H9 (cell line): ENCODE measurements around the gene GNPDA1. TPM values are rescaled to one million over a fixed set of nuclear protein-coding genes. Genes with fewer than 3 reads are reported as not detected.

Experiments
- DNase-seq: peaks from one replicate; pipeline ENCODE4 v3.0.0-alpha.2; 2017
- H2AFZ ChIP-seq: one replicate; pipeline ENCODE4 v1.6.1; 2013; ENCODE audit warnings: mild to moderate bottlenecking, low read length, control low read depth, moderate library complexity
- H2AK5ac ChIP-seq: 2 replicates; pipeline ENCODE4 v1.6.1; 2013; ENCODE audit warnings: low read length, control low read depth, mixed read lengths; ENCODE audit not compliant: insufficient read length
- H2BK120ac ChIP-seq: one replicate; pipeline ENCODE4 v1.6.1; 2013; ENCODE audit warnings: low read depth, mild to moderate bottlenecking, low read length, control low read depth, inconsistent platforms; ENCODE audit not compliant: poor library complexity, severe bottlenecking
- H2BK12ac ChIP-seq: 2 replicates; pipeline ENCODE4 v1.6.1; 2013; ENCODE audit warnings: low read length, control low read depth, mixed read lengths, low read depth; ENCODE audit not compliant: insufficient read length
- H2BK15ac ChIP-seq: 2 replicates; pipeline ENCODE4 v1.6.1; 2013; ENCODE audit warnings: low read depth, low read length, control low read depth
- H2BK20ac ChIP-seq: one replicate; pipeline ENCODE4 v1.6.1; 2013; ENCODE audit warnings: low read depth, mild to moderate bottlenecking, low read length, control low read depth, inconsistent platforms; ENCODE audit not compliant: poor library complexity, severe bottlenecking
- H2BK5ac ChIP-seq: 2 replicates; pipeline ENCODE4 v1.6.1; 2013; ENCODE audit warnings: low read length, control low read depth, mixed read lengths; ENCODE audit not compliant: insufficient read length
- H3K14ac ChIP-seq: 2 replicates; pipeline ENCODE4 v1.6.1; 2013; ENCODE audit warnings: low read length, control low read depth; ENCODE audit not compliant: insufficient read depth
- H3K18ac ChIP-seq: 2 replicates; pipeline ENCODE4 v1.6.1; 2013; ENCODE audit warnings: low read depth, mild to moderate bottlenecking, mixed read lengths, low read length, control low read depth; ENCODE audit not compliant: insufficient read length
- H3K23ac ChIP-seq: 2 replicates; pipeline ENCODE4 v1.6.1; 2013; ENCODE audit warnings: low read length, control low read depth, mixed read lengths, low read depth; ENCODE audit not compliant: insufficient read length
- H3K23me2 ChIP-seq: 2 replicates; pipeline ENCODE4 v1.6.1; 2013; ENCODE audit warnings: low read depth, mild to moderate bottlenecking, mixed read lengths, low read length, control low read depth; ENCODE audit not compliant: insufficient read length, poor library complexity, severe bottlenecking
- H3K27ac ChIP-seq: 2 replicates; pipeline ENCODE4 v1.5.1; 2013; ENCODE audit warnings: low read length, control low read depth, mixed read lengths, low read depth; ENCODE audit not compliant: insufficient read length
- H3K27me3 ChIP-seq: 2 replicates; pipeline ENCODE4 v1.6.1; 2013; ENCODE audit warnings: low read length, control low read depth, inconsistent platforms; ENCODE audit not compliant: insufficient read depth
- H3K4ac ChIP-seq: 2 replicates; pipeline ENCODE4 v1.6.1; 2013; ENCODE audit warnings: low read depth, mild to moderate bottlenecking, control low read depth, inconsistent platforms, low read length, moderate library complexity
- H3K4me1 ChIP-seq: 2 replicates; pipeline ENCODE4 v1.6.1; 2013; ENCODE audit warnings: low read length, control low read depth, inconsistent platforms; ENCODE audit not compliant: insufficient read depth
- H3K4me2 ChIP-seq: 2 replicates; pipeline ENCODE4 v1.6.1; 2013; ENCODE audit warnings: low read length, control low read depth, mixed read lengths; ENCODE audit not compliant: insufficient read length, insufficient read depth
- H3K56ac ChIP-seq: 2 replicates; pipeline ENCODE4 v1.6.1; 2013; ENCODE audit warnings: low read depth, mild to moderate bottlenecking, mixed read lengths, low read length, control low read depth; ENCODE audit not compliant: insufficient read length
- H3K79me1 ChIP-seq: 2 replicates; pipeline ENCODE4 v1.6.1; 2013; ENCODE audit warnings: low read depth, mild to moderate bottlenecking, moderate library complexity, low read length, control low read depth, inconsistent platforms; ENCODE audit not compliant: insufficient read depth, poor library complexity, severe bottlenecking
- H3K79me2 ChIP-seq: 2 replicates; pipeline ENCODE4 v1.6.1; 2013; ENCODE audit warnings: low read length, control low read depth, inconsistent platforms; ENCODE audit not compliant: insufficient read depth
- H3K9ac ChIP-seq: 2 replicates; pipeline ENCODE4 v1.6.1; 2013; ENCODE audit warnings: low read length, control low read depth, mixed read lengths; ENCODE audit not compliant: insufficient read length; ENCODE audit errors: extremely low read depth
- H3K9me3 ChIP-seq: one replicate; pipeline ENCODE4 v1.6.1; 2013; ENCODE audit warnings: low read depth, low read length, inconsistent platforms; ENCODE audit not compliant: control insufficient read depth
- H3T11ph ChIP-seq: one replicate; pipeline ENCODE4 v1.6.1; 2013; ENCODE audit warnings: mild to moderate bottlenecking, low read length, control low read depth, inconsistent platforms
- H4K20me1 ChIP-seq: one replicate; pipeline ENCODE4 v1.6.1; 2013; ENCODE audit not compliant: control insufficient read depth, insufficient read length, insufficient read depth
- H4K5ac ChIP-seq: 2 replicates; pipeline ENCODE4 v1.6.1; 2013; ENCODE audit warnings: low read depth, mild to moderate bottlenecking, mixed read lengths, low read length, control low read depth; ENCODE audit not compliant: insufficient read length
- H4K8ac ChIP-seq: replicated peaks from 2 replicates; pipeline ENCODE4 v1.6.1; 2013; ENCODE audit warnings: low read length, control low read depth, mixed read lengths, low read depth; ENCODE audit not compliant: insufficient read length
- H4K91ac ChIP-seq: 2 replicates; pipeline ENCODE4 v1.6.1; 2013; ENCODE audit warnings: low read depth, mild to moderate bottlenecking, moderate library complexity, mixed read lengths, low read length, control low read depth; ENCODE audit not compliant: insufficient read length
- H3K27ac Mint-ChIP-seq, 3 experiments: 2 replicates in 2 of 3; 3 replicates in 1 of 3; pipeline ENCODE4 v1.8.0; 2020 to 2021; ENCODE audit warnings: mixed read lengths in 3 of 3, mild to moderate bottlenecking in 1 of 3, moderate library complexity in 1 of 3
- H3K27me3 Mint-ChIP-seq: 2 replicates; pipeline ENCODE4 v1.8.0; 2021; ENCODE audit warnings: low read depth, mild to moderate bottlenecking, moderate library complexity, mixed read lengths
- H3K36me3 Mint-ChIP-seq, 3 experiments: 2 replicates in 2 of 3; 3 replicates in 1 of 3; pipeline ENCODE4 v1.8.0; 2020 to 2021; ENCODE audit warnings: low read depth in 3 of 3, mixed read lengths in 3 of 3; ENCODE audit not compliant: insufficient read depth in 1 of 3
- H3K4me1 Mint-ChIP-seq, 2 experiments: 2 replicates each; pipeline ENCODE4 v1.8.0; 2020; ENCODE audit warnings: mixed read lengths in 2 of 2
- H3K4me3 Mint-ChIP-seq, 2 experiments: 2 replicates in 1 of 2; 3 replicates in 1 of 2; pipeline ENCODE4 v1.8.0; 2020 to 2021; ENCODE audit warnings: mild to moderate bottlenecking in 2 of 2, mixed read lengths in 2 of 2, moderate library complexity in 1 of 2
- H3K9me3 Mint-ChIP-seq, 2 experiments: 2 replicates in 1 of 2; 3 replicates in 1 of 2; pipeline ENCODE4 v1.8.0; 2020; ENCODE audit warnings: mild to moderate bottlenecking in 2 of 2, mixed read lengths in 2 of 2, moderate library complexity in 1 of 2
- CTCF ChIP-seq: fragments of 200-600 bp; sonication (generic); conservative IDR thresholded peaks from 3 replicates; pipeline ENCODE4 v1.8.0; 2021; ENCODE audit warnings: antibody characterized with exemption, mild to moderate bottlenecking
- WGBS: extraction: QIAGEN DNeasy Blood & Tissue Kit; methylation state at CpG from one replicate; pipeline ENCODE4 v1.1.7; 2013; ENCODE audit warnings: missing lambda C conversion rate, low lambda C conversion rate, mixed read lengths; ENCODE audit not compliant: insufficient read length; ENCODE audit errors: extremely low coverage; 5-methylcytosine and 5-hydroxymethylcytosine counted together
- total RNA-seq: library from RNA; stranded (reverse); gene quantifications from 2 replicates; pipeline ENCODE4 v1.2.1, GENCODE V29; 2021

GNPDA1 gene
- total RNA-seq, 1 experiment from 2014 or later: 66.8 TPM

DNA sequence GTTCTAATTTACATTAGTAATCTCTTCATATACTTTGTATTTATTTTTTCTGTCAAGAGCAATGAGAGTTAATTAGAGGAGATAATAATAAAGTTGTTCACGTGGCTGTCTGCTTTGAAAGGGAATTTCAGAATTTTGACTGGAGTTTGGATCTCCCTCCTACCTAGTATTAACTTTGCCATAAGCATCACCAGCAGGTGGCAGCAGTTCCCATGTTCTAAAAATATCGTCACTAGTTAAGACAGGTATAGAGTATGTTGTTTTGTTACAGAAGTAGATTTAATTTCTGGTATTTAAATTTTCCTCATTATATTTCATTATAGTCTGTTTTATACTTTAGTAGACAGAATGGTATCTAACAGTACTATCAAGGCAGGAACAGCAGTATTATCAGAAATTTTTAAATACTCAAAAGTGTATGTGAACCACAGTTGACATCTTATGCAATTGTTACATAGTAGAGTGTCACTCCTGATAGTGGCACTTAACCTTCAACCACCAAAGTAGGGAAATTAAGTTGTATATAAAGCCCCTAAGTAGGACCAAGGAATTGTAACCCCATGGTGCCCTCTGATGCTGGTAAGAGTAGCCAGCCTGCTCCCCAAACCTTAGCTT is 20.4 kb downstream of the GNPDA1 start:
- Histone ChIP-seq H3K79me2 (no peaks in the 10 kb centered on the region), H3K4me2 (no peak overlapping the region), H2AK5ac (no peak overlapping the region), H2BK12ac (no peak overlapping the region), H3K56ac (no peak overlapping the region), H3K23me2 (no peaks in the 10 kb centered on the region), H3K4me1 (no peaks in the 10 kb centered on the region), H3K9ac (no peak overlapping the region), H2BK5ac (no peak overlapping the region), H2BK15ac (no peak overlapping the region), H4K20me1 (no peaks in the 10 kb centered on the region), H4K91ac (no peak overlapping the region), H2AFZ (no peak overlapping the region), H3K23ac (no peak overlapping the region), H3T11ph (no peak overlapping the region), H4K5ac (no peak overlapping the region), H3K18ac (no peak overlapping the region), H4K8ac (no peak overlapping the region), H2BK120ac (no peak overlapping the region), H3K4ac (no peak overlapping the region), H3K9me3 (no peaks in the 10 kb centered on the region), H3K79me1 (no peaks in the 10 kb centered on the region), H2BK20ac (no peak overlapping the region), H3K27me3 (no peaks in the 10 kb centered on the region), H3K14ac (no peak overlapping the region), H3K27ac (no peak overlapping the region)
- no peak for DNase-seq
- Mint-ChIP-seq H3K4me1 (no peaks in the 10 kb centered on the region), H3K9me3 (no peaks in the 10 kb centered on the region), H3K4me3 (no peak overlapping the region), H3K27me3 (no peaks in the 10 kb centered on the region), H3K36me3 (peaks cover 6 to 23% (median 14%) of the 10 kb centered on the region in 3 experiments), H3K27ac (no peak overlapping the region)
- no CpG with 5 or more reads among the region's 2 CpGs for WGBS
- TF ChIP-seq CTCF: peak; percentile 92
